Tibial artery (tissue), 4 donors: Measurements from ENCODE around the gene NQO1.
A peak's percentile ranks its signal among the peaks of the same experiment; 100 is the strongest.
"Not testable (repeated sequence)": the region's sequence is repeated elsewhere in the genome, so short reads cannot be mapped to it uniquely, and the experiment has no call there.

Experiments
- DNase-seq, 2 donors: peaks; one replicate each; pipeline ENCODE4 v3.0.0-alpha.2; 2019
- H3K27ac ChIP-seq, 2 donors: fragments of 200-600 bp; sonication (generic) in 1 of 2; 1 replicate in 1 of 2; 2 replicates in 1 of 2; pipeline ENCODE4 v1.5.1; 2018 to 2019; ENCODE audit warnings: mild to moderate bottlenecking in 1 of 2
- H3K27me3 ChIP-seq, 2 donors: fragments of 200-600 bp; sonication (generic) in 1 of 2; one replicate each; pipeline versions ENCODE4 v1.5.1 to v1.6.0; 2016 to 2019
- H3K36me3 ChIP-seq, 3 donors: fragments of 200-600 bp; sonication (generic) in 2 of 3; one replicate each; pipeline ENCODE4 v1.5.1; 2016 to 2019; ENCODE audit warnings: mild to moderate bottlenecking in 2 of 3
- H3K4me1 ChIP-seq, 4 donors: fragments of 200-600 bp; sonication (generic) in 2 of 4; 1 replicate in 3 of 4; 2 replicates in 1 of 4; pipeline ENCODE4 v1.5.1; 2016 to 2019
- H3K4me3 ChIP-seq, 2 donors: fragments of 200-600 bp; sonication (generic) in 1 of 2; 1 replicate in 1 of 2; 2 replicates in 1 of 2; pipeline ENCODE4 v1.5.1; 2018 to 2019; ENCODE audit warnings: mild to moderate bottlenecking in 2 of 2
- H3K9me3 ChIP-seq, 3 donors: fragments of 200-600 bp; sonication (generic) in 1 of 3; one replicate each; pipeline ENCODE4 v1.5.1; 2016 to 2019
- intact Hi-C: fragments of 100-400 bp; cut with DNase I; formaldehyde crosslinking; loops from one replicate; pipeline ENCODE4 v1.15.0; 2023; ENCODE audit warnings: low total_unique reads
- TF ChIP-seq, protein P1 (sequence below), 2 experiments: fragments of 200-600 bp in 1 of 2; fragments of 450-650 bp in 1 of 2; IDR thresholded peaks; one replicate each; pipeline ENCODE4 v1.5.1; 2017 to 2019; ENCODE audit warnings: antibody characterized with exemption in 2 of 2, mild to moderate bottlenecking in 1 of 2, moderate library complexity in 1 of 2

The NQO1 gene

DNA sequence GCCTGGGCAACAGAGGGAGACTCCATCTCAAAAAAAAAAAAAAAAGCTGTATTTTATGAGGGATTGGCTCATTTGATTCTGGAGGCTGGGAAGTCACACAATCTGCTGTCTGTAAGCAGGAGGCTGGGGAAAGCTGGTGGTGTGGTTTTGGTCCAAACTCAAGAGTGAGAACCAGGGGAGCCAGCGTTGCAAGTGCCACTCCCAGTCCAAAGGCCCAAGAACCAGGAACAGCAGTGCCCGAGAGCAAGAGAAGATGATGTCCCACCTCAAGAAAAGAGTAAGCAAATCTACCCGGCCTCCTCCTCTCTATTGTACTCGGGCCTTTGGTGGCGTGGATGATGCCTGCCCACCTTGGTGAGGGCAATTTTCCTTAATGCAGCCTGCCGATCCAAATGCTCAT, 5.7 kb upstream of the NQO1 start:
- DNase-seq: no peak
- TF ChIP-seq, protein P1, sequence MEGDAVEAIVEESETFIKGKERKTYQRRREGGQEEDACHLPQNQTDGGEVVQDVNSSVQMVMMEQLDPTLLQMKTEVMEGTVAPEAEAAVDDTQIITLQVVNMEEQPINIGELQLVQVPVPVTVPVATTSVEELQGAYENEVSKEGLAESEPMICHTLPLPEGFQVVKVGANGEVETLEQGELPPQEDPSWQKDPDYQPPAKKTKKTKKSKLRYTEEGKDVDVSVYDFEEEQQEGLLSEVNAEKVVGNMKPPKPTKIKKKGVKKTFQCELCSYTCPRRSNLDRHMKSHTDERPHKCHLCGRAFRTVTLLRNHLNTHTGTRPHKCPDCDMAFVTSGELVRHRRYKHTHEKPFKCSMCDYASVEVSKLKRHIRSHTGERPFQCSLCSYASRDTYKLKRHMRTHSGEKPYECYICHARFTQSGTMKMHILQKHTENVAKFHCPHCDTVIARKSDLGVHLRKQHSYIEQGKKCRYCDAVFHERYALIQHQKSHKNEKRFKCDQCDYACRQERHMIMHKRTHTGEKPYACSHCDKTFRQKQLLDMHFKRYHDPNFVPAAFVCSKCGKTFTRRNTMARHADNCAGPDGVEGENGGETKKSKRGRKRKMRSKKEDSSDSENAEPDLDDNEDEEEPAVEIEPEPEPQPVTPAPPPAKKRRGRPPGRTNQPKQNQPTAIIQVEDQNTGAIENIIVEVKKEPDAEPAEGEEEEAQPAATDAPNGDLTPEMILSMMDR (IDR thresholded peaks at IDR 0.05): no peak
- Histone ChIP-seq H3K27me3 (no peaks in the 10 kb centered on the region), H3K36me3 (no peaks in the 10 kb centered on the region), H3K4me3 (no peak overlapping the region), H3K27ac (no peak overlapping the region), H3K9me3 (no peaks in the 10 kb centered on the region), H3K4me1 (peaks cover 0 to 14% (median 5%) of the 10 kb centered on the region in 4 donors)
- intact Hi-C loops: no loop called here

DNA sequence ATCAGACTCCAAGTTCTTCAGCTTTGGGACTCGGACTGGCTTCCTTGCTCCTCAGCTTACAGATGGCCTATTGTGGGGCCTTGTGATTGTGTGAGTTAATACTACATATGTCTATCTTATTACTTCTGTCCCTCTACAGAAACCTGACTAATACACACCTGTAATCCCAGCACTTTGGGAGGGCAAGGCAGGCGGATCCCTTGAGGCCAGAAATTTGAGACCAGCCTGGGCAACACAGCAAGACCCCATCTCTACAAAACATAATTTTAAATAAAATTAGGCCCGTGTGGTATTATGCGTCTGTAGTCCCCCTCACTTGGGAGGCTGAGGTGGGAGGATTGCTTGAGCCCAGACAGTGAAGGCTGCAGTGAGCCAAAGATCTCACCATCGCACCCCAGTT, 4.9 kb upstream of the NQO1 start:
- intact Hi-C loops, H3K27me3 ChIP-seq, H3K9me3 ChIP-seq, H3K36me3 ChIP-seq, DNase-seq, H3K4me3 ChIP-seq, H3K27ac ChIP-seq: not testable (repeated sequence)
- peaks cover 0 to 17% (median 8%) of the 10 kb centered on the region in 4 donors for H3K4me1 ChIP-seq

DNA sequence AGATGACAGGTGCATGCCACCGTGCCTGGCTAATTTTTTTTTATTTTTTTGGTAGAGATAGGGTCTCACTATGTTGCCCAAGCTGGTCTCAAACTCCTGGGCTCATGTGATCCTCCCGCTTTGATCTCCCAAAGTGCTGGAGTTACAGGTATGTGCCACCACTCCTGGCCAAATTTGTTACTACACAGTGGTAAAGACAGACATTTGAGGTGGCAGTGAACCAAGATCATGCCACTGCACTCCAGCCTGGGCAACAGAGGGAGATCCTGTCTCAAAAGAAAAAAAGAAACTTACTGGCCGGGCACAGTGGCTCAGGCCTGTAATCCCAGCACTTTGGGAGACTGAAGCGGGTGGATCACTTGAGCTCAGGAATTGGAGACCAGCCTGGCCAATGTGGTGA, 2.7 kb upstream of the NQO1 start:
- Histone ChIP-seq H3K4me1 (peaks cover 0 to 37% (median 14%) of the 10 kb centered on the region in 4 donors), H3K27ac (peak overlapping the region in 1 of 2 donors; percentile 84)
- DNase-seq, intact Hi-C loops, H3K4me3 ChIP-seq, H3K36me3 ChIP-seq, H3K9me3 ChIP-seq, H3K27me3 ChIP-seq: not testable (repeated sequence)

DNA sequence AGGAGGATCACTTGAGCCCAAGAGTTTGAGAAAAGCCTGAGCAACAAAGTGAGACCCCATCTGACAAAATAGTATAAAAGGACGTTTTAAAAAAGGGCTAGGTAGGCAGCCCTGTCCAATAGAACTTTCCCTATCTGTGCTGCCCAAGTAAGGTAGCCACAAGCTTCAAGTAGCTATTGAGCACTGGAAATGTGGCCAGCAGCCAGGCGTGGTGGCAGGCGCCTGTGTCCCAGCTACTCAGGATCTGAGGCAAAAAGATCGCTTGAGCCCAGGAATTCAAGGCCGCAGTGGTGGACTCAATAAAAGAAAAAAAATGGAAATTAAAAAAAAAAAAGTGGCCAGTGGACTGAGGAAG, 1.5 kb upstream of the NQO1 start:
- DNase-seq: no peak
- Histone ChIP-seq H3K27ac (peak overlapping the region; percentile 83 to 84), H3K36me3 (no peaks in the 10 kb centered on the region), H3K9me3 (no peaks in the 10 kb centered on the region), H3K4me1 (peaks cover 0 to 38% (median 14%) of the 10 kb centered on the region in 4 donors), H3K27me3 (no peaks in the 10 kb centered on the region), H3K4me3 (no peak overlapping the region)
- intact Hi-C loops: no loop called here
- TF ChIP-seq, protein P1 (IDR thresholded peaks at IDR 0.05): no peak

DNA sequence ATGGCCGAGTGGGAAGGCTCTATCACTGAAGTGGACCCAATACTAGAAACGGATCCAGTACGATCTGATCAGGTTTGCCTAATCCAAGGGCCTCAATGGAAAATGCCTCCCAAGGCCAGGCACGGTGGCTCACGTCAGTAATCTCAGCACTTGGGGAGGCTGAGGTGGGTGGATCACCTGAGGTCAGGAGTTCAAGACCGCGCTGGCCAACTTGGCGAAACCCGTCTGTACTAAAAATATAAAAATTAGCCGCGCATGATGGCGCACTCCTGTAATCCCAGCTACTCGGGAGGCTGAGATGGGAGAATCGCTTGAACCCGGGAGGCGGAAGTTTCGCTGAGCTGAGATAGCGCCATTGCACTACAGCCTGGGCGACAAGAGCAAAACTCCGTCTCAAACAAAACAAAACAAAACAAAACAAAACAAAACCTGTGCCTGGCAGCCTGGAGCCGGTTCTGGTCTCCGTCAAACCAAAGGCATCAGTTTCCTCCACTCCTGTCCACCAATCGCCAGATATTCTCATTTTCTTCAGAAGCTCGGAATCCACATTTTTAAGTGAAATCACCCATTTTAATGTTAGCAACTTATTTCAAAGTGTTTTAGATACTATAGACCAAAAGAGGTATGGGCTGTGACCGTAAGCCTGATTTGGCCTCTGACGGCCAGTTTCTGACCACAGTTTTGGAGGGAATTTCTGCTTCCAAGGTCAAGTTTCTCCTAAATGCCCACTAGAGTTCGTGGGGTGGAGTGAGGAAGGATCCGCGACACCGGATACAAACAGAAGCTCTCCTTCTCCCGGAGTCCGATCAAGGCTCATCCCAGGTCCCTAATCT, 664 bp downstream of the NQO1 start:
- intact Hi-C loops: no loop called here
- Histone ChIP-seq H3K4me1 (peaks cover 0 to 38% (median 14%) of the 10 kb centered on the region in 4 donors), H3K27ac (peak overlapping the region; percentile 83 to 84), H3K4me3 (peak overlapping the region; percentile 59 to 64), H3K27me3 (no peaks in the 10 kb centered on the region), H3K36me3 (no peaks in the 10 kb centered on the region), H3K9me3 (no peaks in the 10 kb centered on the region)
- DNase-seq: peak in 1 of 2 donors; percentile 65
- TF ChIP-seq, protein P1 (IDR thresholded peaks at IDR 0.05): no peak

DNA sequence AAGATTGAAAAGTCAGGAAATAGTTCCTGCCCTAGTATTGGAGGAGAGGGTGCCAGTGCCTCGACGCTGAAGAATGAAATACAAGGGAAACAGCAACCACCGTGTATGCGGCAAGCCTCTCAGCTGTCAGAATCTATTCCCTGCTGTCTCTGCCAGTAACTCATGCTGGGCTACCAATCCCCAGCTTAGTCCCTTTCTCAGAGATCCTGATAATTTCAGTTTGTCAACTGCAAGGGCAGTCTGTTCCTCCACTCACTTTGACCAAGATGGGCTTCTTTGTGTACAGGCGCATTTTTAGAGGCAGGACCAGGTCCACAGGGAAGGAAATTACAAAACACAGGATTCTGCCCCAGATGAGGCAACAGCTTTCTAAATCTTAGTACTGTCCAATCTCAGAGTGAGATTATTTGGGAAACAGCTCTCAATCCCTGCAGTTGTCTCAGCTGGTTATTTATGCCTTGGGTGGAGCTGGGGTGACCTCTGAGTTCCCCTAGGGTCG, 1.3 kb downstream of the NQO1 start:
- peak overlapping the region in 1 of 2 donors; percentile 59 for H3K4me3 ChIP-seq
- TF ChIP-seq, protein P1 (IDR thresholded peaks at IDR 0.05): no peak
- DNase-seq: peak in 1 of 2 donors; percentile 45
- peak overlapping the region; percentile 83 to 84 for H3K27ac ChIP-seq
- H3K9me3 ChIP-seq: no peaks in the 10 kb centered on the region
- intact Hi-C loops: no loop called here
- no peaks in the 10 kb centered on the region for H3K36me3 ChIP-seq
- H3K27me3 ChIP-seq: no peaks in the 10 kb centered on the region
- H3K4me1 ChIP-seq: peaks cover 0 to 38% (median 14%) of the 10 kb centered on the region in 4 donors
